ENCODE data around the gene CDADC1. TPM values are rescaled to one million over a fixed set of nuclear protein-coding genes. Genes with fewer than 3 reads are reported as not detected.
"Not testable (repeated sequence)": the region's sequence is repeated elsewhere in the genome, so short reads cannot be mapped to it uniquely, and the experiment has no call there.

The CDADC1 gene
- total and polyA plus RNA-seq, 8 donors: 11.6 to 17.8 (median 14.8) TPM

- no peak for ATAC-seq
- TF ChIP-seq CTCF (IDR thresholded peaks at IDR 0.05): no peak
Measured at GRCh38 chr13:49323344-49323743, 75.6 kb downstream of the CDADC1 start.

GRCh38 chr13:49326222-49326917 is 78.6 kb downstream of the CDADC1 start:
- H3K4me3 ChIP-seq: no peak overlapping the region
- no peaks in the 10 kb centered on the region for H3K9me3 ChIP-seq
- no peak overlapping the region for H3K27ac ChIP-seq
- H3K27me3 ChIP-seq: no peaks in the 10 kb centered on the region
- no peak for ATAC-seq
- no peaks in the 10 kb centered on the region for H3K4me1 ChIP-seq
- no peak for DNase-seq
- intact Hi-C loops (cut with DNase I): no loop called here
- TF ChIP-seq CTCF (IDR thresholded peaks at IDR 0.05): no peak
- no peaks in the 10 kb centered on the region for H3K36me3 ChIP-seq

More at GRCh38 chr13:49323344-49323743, 75.6 kb downstream of the CDADC1 start:
- H3K27ac ChIP-seq: no peak overlapping the region
- intact Hi-C loops (cut with DNase I): no loop called here
- no peaks in the 10 kb centered on the region for H3K36me3 ChIP-seq
- no peak for DNase-seq
- H3K4me3 ChIP-seq: no peak overlapping the region
- H3K27me3 ChIP-seq: no peaks in the 10 kb centered on the region
- no peaks in the 10 kb centered on the region for H3K9me3 ChIP-seq
- no peaks in the 10 kb centered on the region for H3K4me1 ChIP-seq

GRCh38 chr13:49327145-49327544 is 79.4 kb downstream of the CDADC1 start:
- not testable (repeated sequence) for ATAC-seq, H3K27me3 ChIP-seq

DNA sequence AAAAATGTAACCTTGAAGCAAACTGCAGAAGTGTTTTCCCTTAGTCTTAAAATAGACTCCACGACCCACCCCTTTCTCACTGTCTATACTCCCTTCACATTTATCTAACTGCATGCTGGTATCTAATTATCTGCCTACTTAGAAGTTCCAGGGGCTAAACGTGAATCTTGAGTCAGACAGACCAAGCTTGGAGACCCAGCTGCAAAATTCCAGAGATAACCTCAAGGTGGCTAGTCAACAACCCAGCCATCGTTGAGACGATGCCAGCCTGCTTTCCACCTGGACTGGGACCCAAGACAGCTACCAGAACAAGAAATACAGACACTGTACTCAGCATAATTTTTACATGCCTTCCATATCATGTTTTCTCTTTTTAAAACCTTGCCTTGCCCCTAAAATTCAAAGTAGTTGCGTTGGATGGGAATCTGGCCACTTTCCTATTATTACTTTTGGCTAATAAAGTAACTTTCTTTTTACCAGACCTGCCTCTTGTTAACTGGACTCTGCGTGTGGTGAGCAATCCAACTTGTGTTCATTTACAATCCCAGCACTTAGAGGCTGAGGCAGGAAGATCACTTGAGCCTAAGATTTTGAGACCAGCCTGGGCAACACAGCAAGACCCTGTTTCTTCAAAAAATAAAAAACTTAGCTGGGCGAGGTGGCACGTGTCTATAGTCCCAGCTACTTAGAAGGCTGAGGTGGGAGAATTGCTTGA is 82.3 kb downstream of the CDADC1 start:
- TF ChIP-seq CTCF (IDR thresholded peaks at IDR 0.05): no peak
- Histone ChIP-seq H3K9me3 (no peaks in the 10 kb centered on the region), H3K4me1 (no peaks in the 10 kb centered on the region), H3K4me3 (no peak overlapping the region), H3K36me3 (no peaks in the 10 kb centered on the region), H3K27ac (no peak overlapping the region), H3K27me3 (no peaks in the 10 kb centered on the region)
- intact Hi-C loops (cut with DNase I): no loop called here
- DNase-seq: no peak
- ATAC-seq: no peak

More at GRCh38 chr13:49327145-49327544, 79.4 kb downstream of the CDADC1 start:
- DNase-seq; H3K4me1 ChIP-seq; H3K36me3 ChIP-seq; intact Hi-C loops (cut with DNase I); H3K27ac ChIP-seq; H3K9me3 ChIP-seq; H3K4me3 ChIP-seq: not testable (repeated sequence)

DNA sequence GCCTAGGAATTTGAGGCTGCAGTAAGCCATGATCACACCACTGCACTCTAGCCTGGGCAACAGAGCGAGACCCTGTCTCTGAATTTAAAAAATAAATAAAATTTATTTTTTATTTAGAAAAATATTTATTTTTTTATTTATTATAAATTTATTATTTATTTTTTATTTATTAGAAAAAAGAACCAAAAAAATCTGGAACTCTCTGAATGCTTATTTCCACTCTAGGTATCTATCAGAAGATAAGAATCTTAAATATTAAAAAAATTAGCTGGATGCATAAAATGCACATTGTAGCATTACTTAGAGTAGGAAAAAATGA is 82.8 kb downstream of the CDADC1 start:
- no peak for ATAC-seq
- no peak for DNase-seq
- TF ChIP-seq CTCF (IDR thresholded peaks at IDR 0.05): no peak
- no peaks in the 10 kb centered on the region for H3K27me3 ChIP-seq
- no peaks in the 10 kb centered on the region for H3K4me1 ChIP-seq
- no peak overlapping the region for H3K27ac ChIP-seq
- intact Hi-C loops (cut with DNase I): no loop called here
- H3K36me3 ChIP-seq: no peaks in the 10 kb centered on the region
- H3K9me3 ChIP-seq: no peaks in the 10 kb centered on the region
- H3K4me3 ChIP-seq: no peak overlapping the region

All from left lung (tissue), 10 donors.